HEK293T (cell line): Measurements from ENCODE around the gene ZBTB12.
"Not testable (repeated sequence)": the region's sequence is repeated elsewhere in the genome, so short reads cannot be mapped to it uniquely, and the experiment has no call there.

Experiments used
- ARNT ChIP-seq: fragments of 450-650 bp; IDR thresholded peaks from 2 replicates; pipeline ENCODE4 v1.6.1; 2017; ENCODE audit warnings: mild to moderate bottlenecking
- BHLHE40 ChIP-seq: fragments of 450-650 bp; IDR thresholded peaks from 2 replicates; pipeline ENCODE4 v1.6.1; 2016; ENCODE audit warnings: mild to moderate bottlenecking, moderate library complexity, borderline replicate concordance
- CTBP1 ChIP-seq: fragments of 450-650 bp; IDR thresholded peaks from 2 replicates; pipeline ENCODE4 v1.6.1; 2016; ENCODE audit warnings: borderline replicate concordance
- ELF4 ChIP-seq: fragments of 450-650 bp; IDR thresholded peaks from 2 replicates; pipeline ENCODE4 v1.6.1; 2017; ENCODE audit warnings: antibody characterized with exemption
- FOXA1 ChIP-seq: fragments of 450-650 bp; IDR thresholded peaks from 2 replicates; pipeline ENCODE4 v1.6.1; 2016; ENCODE audit warnings: mild to moderate bottlenecking
- FOXK2 ChIP-seq: fragments of 450-650 bp; IDR thresholded peaks from 2 replicates; pipeline ENCODE4 v1.6.1; 2016; ENCODE audit warnings: mild to moderate bottlenecking
- FOXM1 ChIP-seq: fragments of 450-650 bp; IDR thresholded peaks from 2 replicates; pipeline ENCODE4 v1.6.1; 2017; ENCODE audit warnings: mild to moderate bottlenecking, borderline replicate concordance
- HDGF ChIP-seq: fragments of 450-650 bp; IDR thresholded peaks from 2 replicates; pipeline ENCODE4 v1.6.1; 2017; ENCODE audit warnings: antibody characterized with exemption, borderline replicate concordance
- SP1 ChIP-seq: fragments of 450-650 bp; IDR thresholded peaks from 2 replicates; pipeline ENCODE4 v1.6.1; 2017
- SUZ12 ChIP-seq: fragments of 450-650 bp; IDR thresholded peaks from 2 replicates; pipeline ENCODE4 v1.6.1; 2016; ENCODE audit warnings: mild to moderate bottlenecking
- TARDBP ChIP-seq: fragments of 450-650 bp; IDR thresholded peaks from 2 replicates; pipeline ENCODE4 v1.6.1; 2016
- TF ChIP-seq, protein P1 (sequence below): fragments of 450-650 bp; IDR thresholded peaks from 2 replicates; pipeline ENCODE4 v1.6.1; 2016

DNA sequence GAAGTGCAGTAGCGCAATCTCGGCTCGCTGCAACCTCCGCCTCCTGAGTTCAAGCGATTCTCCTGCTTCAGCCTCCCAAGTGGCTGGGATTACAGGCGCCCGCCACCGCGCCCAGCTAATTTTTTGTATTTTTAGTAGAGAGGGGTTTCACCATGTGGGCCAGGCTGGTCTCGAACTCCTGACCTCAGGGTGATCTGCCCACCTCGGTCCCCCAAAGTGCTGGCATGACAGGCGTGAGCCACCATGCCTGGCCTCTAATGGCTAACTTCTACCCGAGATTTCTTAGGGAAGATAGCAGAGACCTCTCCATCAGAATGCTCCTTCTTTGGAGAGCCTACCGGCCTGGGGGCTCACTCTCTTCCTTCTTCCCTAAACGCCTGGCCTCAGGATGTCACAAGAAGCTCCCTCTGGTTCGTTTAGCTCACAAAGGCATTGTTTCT lies 37.7 kb downstream of the ZBTB12 start:
- not testable (repeated sequence) for TF ChIP-seq HDGF, SUZ12, BHLHE40, FOXM1, FOXK2, SP1, TARDBP, ELF4, FOXA1, ARNT, CTBP1
- TF ChIP-seq, protein P1, sequence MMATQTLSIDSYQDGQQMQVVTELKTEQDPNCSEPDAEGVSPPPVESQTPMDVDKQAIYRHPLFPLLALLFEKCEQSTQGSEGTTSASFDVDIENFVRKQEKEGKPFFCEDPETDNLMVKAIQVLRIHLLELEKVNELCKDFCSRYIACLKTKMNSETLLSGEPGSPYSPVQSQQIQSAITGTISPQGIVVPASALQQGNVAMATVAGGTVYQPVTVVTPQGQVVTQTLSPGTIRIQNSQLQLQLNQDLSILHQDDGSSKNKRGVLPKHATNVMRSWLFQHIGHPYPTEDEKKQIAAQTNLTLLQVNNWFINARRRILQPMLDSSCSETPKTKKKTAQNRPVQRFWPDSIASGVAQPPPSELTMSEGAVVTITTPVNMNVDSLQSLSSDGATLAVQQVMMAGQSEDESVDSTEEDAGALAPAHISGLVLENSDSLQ = not testable (repeated sequence)
